GM21528 (cell line): Measurements from ENCODE around the gene GFOD1.

ENCODE experiments used
- ATAC-seq: cut with Tn5 transposase; IDR thresholded peaks from one replicate; pipeline ENCODE4 v1.9.1; 2021; ENCODE audit warnings: mild to moderate bottlenecking, moderate library complexity; ENCODE audit not compliant: unreplicated experiment, low FRiP score

GFOD1 gene

GRCh38 chr6:13429406-13429753 is 58.0 kb downstream of the GFOD1 start:
- ATAC-seq: no peak

- peak; percentile 35 for ATAC-seq
These were observed 58.6 kb downstream of the GFOD1 start for GRCh38 chr6:13428583-13429405.

DNA sequence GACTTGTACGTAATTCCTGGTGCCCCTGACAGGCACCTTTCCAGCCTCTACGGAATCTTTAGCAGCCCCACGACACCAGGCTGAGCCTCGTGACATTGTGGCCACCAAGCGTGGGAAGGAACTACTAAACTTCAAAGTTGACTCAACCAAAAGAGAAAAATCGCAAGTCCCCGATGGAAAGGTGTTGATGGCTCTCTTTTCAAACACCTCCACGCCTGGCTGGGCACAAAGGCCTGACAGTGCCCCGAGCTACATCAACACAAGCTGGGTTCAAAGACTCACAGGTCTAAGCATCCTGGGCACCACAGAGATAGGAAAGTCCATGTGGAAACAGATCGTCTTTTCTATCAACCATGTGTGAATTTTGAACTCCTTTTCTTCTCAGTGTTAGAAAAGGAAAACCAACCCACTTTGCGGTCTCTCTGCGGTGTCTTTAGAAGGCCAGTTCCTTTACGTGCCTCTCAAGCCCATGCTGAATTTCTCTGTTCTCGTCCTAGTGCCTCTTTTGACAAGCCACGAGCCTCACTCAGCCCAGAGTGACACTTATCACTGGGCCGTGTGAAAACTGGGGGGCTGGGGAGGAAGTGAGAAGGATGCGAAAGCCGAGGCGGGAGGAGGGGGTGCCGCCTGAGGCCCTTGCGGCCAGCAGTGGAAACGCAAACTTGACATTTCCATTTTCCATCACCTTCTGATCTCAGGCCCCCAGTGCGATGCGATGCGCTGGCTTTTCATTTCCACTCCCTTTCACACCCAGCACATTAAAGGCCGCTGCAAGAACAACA is 59.4 kb downstream of the GFOD1 start:
- ATAC-seq: peak; percentile 69

GRCh38 chr6:13427316-13427715 is 60.1 kb downstream of the GFOD1 start:
- no peak for ATAC-seq

DNA sequence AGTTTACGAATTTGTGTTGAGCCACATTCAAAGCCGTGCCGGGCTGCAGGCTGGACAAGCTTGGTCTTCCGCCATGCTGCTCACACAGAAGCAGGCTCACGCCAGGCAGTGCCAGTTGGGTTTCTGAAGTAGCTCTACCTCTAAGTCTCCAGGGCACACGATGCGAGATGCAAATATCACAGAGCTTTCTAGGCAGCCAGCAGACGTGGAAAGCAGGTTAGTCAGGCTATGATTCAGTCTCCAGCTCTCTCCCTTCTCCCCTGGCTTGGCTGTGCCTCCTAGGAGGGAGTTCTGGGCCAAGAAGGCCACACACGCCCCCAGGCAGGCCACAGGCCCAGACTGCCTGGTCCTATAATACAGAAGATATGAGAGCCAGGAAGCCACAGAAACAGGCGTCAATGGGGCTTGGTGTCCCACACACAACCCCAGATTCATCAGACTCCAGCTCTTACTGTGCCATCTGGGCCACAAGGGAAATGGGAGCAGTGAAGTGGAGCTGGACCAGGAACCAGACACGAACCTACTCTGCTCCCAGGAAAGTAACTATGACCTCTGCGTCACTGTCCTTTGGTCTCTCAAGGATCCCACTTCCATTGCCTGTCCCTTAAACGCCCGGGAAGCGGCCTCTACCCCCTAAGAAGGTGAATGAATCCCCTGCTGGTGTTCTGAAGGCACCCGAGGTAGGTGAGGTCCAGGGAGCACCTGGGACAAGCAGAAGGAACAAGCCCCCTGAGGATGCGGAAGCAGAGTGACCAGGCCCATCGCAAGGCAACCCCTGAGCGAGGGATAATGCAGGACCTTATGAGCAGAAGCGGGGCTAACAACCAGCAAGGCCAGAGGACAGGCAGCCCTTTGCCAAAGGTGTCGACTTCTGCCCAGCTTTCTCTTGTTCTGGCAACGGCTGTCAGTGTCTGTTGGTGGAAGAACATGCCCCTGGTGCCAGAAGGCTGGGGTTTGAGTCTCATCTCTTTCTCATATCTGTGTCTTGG is 61.2 kb downstream of the GFOD1 start:
- no peak for ATAC-seq

- no peak for ATAC-seq
These were observed 62.0 kb downstream of the GFOD1 start for GRCh38 chr6:13425270-13425873.

DNA sequence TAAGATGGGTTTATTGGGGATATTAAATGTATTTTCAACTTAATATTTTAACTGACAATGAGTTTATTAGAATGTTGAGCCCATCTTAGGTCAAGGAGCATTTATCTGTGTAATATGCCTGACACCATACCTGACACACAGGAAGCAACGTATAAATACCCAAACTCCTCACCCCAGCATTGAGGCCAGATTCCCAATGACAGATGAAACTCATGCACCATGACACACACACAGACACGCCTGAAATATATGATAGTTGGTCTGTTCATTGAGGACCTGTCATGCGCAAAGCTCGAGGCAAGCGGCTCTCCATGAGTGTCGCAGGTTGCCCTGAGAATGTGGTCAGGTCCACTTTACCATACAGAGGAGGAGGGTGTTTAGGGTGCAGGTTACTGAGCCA is 64.1 kb downstream of the GFOD1 start:
- ATAC-seq: no peak

DNA sequence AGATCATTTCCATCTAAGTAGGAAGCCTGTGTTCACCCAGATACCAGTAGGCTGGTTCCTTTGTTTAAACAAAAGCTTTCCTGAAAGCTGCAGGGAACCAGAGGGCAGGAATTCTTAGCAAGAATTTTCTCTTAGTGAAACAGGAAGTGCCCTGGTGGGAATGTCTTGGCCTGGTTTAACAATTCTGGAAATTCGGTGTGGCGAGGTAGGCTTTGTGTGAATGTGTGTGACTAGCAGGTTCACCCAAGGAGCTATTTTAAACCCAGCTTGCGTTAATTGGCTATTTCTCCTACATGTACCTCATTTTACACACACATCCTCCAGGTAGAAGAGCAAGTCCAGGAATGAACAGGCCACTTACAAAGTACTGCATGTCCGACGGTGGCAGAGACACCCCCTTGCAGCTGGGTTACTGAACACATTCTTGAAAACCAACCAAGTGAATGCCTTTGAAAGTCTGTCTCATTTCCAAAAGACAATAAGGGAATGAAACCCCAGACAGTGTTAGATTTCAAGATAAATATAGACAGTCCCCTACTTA is 64.6 kb downstream of the GFOD1 start:
- ATAC-seq: no peak

DNA sequence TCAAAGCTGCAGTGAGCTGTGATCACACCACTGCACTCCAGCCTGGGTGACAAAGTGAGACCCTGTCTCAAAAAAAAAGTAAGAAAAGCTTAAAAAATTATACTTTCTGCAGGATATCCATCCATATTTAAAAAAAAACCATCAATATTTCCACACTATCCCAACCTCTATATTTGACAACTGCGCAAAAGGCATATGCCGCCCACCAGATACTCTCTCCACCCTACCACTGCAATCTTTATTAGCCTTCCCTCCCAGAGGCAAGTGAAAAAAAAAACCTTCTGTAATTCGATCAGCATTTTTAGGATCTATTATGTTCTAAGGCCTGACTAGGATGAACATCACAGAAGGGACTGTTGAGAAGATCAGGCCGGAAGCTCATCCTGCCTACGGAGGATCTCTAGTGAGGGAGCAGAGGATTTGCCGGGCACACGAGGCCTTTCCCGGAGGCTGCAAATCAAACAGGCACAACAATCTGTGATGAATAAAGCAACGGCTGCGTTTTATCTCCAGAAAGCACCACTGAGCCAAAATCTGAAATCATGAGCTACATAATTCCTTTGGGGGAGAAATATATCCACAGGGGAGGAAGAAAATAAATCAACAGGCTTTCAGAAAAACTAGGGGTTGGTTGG is 65.9 kb downstream of the GFOD1 start:
- no peak for ATAC-seq

GRCh38 chr6:13420269-13420668 is 67.1 kb downstream of the GFOD1 start:
- ATAC-seq: no peak

DNA sequence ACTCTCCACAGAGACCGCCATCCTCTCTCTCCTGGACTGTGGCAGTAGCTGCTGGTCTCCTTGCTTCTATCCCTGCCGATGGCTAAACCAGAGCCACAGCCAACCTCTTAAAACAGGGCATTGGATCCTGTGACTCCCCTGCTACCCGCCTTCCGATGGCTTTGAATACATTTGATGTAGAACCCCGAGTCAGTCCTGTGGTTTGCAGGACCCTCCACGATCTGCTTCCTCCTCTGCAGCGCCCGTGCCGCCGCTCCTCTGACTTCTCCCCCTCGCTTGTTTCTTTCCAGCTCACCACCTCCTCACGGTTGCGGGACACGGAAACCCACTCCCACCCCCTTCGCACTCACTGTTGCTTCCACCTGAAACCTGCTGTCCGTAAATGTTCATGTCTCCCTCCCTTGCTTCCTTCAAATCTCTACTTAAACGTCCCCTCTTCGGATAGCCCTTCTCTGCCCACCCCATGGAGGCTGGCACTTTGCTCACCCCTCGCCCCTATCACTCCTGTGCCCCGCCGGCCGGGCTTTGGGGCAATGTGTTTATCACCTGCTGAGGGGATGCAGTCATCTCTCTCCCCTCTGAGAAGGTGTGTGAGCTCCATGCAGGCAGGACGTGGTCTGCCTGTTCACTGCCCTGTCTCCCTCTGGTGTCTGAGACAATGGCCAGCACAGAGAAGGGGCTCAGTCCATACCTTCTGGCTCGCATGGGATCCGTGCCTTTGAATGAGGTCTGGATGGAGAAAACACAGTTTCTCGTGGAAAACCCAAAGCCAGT is 67.8 kb downstream of the GFOD1 start:
- ATAC-seq: no peak

GRCh38 chr6:13418844-13419243 is 68.6 kb downstream of the GFOD1 start:
- ATAC-seq: no peak

- no peak for ATAC-seq
These were observed 69.4 kb downstream of the GFOD1 start for GRCh38 chr6:13417954-13418353.

GRCh38 chr6:13417431-13417830 is 70.0 kb downstream of the GFOD1 start:
- ATAC-seq: no peak

DNA sequence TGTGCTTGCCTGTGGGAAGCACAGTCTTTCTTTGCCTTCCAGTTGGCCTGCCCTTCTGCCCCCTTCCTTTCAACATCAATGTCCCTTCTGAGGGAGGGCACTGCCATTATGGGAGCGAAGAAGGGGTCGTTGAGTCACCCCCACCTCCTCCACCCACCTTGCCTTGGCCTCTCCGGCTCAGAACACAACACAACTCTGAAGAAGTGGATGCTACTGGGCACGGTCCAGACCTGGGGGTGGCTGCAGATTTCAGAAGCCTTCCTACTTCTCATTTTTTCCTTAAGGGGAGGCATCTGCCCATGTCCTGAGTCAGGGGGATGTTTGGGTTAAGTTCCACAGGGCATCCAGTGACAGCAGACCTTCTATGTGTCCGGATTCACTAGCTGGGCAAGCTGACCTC is 72.1 kb downstream of the GFOD1 start:
- no peak for ATAC-seq

DNA sequence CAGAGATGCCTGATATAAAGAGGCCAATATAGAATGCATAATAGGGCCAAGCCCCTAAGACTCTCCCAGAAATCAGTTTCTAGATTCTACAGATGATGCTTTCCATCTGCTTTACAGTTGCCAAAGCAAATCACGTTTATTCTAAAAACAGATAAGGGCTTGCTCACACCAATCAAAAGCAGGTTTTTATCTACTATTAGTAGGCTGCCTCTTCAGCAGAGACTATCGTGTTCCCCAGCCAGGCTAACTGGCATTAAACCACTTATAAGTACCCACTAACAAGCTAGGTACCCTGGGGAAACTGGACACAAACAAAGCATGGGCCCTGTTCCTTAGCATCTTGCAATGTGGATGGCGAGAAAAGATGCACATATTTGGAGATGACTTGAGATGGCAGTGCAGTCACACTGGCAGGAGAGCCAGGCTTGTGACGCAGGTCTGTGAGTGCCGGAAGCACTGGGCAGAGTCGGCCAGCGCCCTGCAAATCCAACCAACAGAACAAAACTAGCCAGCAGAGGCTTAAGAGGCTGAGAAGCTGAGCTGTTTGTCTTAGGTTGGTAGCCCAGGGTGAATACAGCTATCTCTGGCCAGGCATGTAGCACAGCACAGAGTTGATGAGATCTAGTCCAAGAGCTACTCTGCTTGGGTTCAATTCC is 73.4 kb downstream of the GFOD1 start:
- no peak for ATAC-seq

- ATAC-seq: no peak
These were observed 73.9 kb downstream of the GFOD1 start for GRCh38 chr6:13413466-13413862.
